GM12865 (cell line): ENCODE results near the gene ABCC9.

Experiments
- DNase-seq: peaks from one replicate; pipeline ENCODE4 v3.0.0; 2010; ENCODE audit warnings: low read depth
- H3K4me3 ChIP-seq: 2 replicates; pipeline ENCODE4 v1.5.1; 2011; ENCODE audit warnings: mild to moderate bottlenecking, low read depth, low read length, control low read depth
- TF ChIP-seq, protein P1 (sequence below): IDR thresholded peaks from 2 replicates; pipeline ENCODE4 v1.5.1; 2011; ENCODE audit warnings: low read length, control low read depth, low read depth, inconsistent platforms; ENCODE audit not compliant: insufficient read depth; ENCODE audit errors: missing control alignments

The ABCC9 gene

GRCh38 chr12:21759737-21760136, 181.5 kb downstream of the ABCC9 start:
- no peak overlapping the region for H3K4me3 ChIP-seq
- DNase-seq: no peak
- TF ChIP-seq, protein P1, sequence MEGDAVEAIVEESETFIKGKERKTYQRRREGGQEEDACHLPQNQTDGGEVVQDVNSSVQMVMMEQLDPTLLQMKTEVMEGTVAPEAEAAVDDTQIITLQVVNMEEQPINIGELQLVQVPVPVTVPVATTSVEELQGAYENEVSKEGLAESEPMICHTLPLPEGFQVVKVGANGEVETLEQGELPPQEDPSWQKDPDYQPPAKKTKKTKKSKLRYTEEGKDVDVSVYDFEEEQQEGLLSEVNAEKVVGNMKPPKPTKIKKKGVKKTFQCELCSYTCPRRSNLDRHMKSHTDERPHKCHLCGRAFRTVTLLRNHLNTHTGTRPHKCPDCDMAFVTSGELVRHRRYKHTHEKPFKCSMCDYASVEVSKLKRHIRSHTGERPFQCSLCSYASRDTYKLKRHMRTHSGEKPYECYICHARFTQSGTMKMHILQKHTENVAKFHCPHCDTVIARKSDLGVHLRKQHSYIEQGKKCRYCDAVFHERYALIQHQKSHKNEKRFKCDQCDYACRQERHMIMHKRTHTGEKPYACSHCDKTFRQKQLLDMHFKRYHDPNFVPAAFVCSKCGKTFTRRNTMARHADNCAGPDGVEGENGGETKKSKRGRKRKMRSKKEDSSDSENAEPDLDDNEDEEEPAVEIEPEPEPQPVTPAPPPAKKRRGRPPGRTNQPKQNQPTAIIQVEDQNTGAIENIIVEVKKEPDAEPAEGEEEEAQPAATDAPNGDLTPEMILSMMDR: no peak

DNA sequence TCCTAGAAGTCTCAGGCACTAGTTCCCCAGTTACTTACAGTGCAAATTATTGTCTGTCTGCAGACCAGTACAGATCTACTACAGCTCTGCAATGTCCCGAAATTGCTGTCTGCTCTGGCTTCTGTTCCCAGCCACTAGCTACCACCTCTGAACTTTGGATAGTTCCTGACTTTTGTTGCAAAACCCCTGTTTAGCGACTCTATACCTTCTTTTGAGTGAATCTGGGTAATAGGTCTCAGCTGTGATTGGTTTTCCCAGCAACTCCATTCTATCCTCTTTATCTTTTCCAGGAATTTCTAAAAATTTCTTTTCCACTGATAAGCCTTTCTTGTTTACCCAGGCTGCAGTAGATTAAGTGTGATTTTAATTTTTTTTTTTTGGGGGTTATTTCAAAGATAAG, 183.5 kb downstream of the ABCC9 start:
- DNase-seq: no peak
- H3K4me3 ChIP-seq: no peak overlapping the region
- TF ChIP-seq, protein P1: no peak

- TF ChIP-seq, protein P1: no peak
- no peak for DNase-seq
- no peak overlapping the region for H3K4me3 ChIP-seq
These were observed 184.5 kb downstream of the ABCC9 start for GRCh38 chr12:21756699-21757098.

- DNase-seq: no peak
- TF ChIP-seq, protein P1: no peak
- H3K4me3 ChIP-seq: no peak overlapping the region
These were observed 189.7 kb downstream of the ABCC9 start for GRCh38 chr12:21751517-21751916.
